GM19328 (cell line): ENCODE measurements around the gene CSNK2A1.
"Not testable (repeated sequence)": the region's sequence is repeated elsewhere in the genome, so short reads cannot be mapped to it uniquely, and the experiment has no call there.

Source experiments
- ATAC-seq: cut with Tn5 transposase; IDR thresholded peaks from one replicate; pipeline ENCODE4 v1.9.1; 2021; ENCODE audit warnings: mild to moderate bottlenecking, moderate library complexity; ENCODE audit not compliant: unreplicated experiment

Gene CSNK2A1

GRCh38 chr20:461254-462198 is 82.1 kb downstream of the CSNK2A1 start:
- peak; percentile 36 for ATAC-seq

GRCh38 chr20:460707-461106 is 82.9 kb downstream of the CSNK2A1 start:
- ATAC-seq, result no peak

- ATAC-seq, result no peak
Measured at GRCh38 chr20:460180-460579, 83.4 kb downstream of the CSNK2A1 start.

- ATAC-seq, result no peak
Measured at GRCh38 chr20:458776-459175, 84.8 kb downstream of the CSNK2A1 start.

DNA sequence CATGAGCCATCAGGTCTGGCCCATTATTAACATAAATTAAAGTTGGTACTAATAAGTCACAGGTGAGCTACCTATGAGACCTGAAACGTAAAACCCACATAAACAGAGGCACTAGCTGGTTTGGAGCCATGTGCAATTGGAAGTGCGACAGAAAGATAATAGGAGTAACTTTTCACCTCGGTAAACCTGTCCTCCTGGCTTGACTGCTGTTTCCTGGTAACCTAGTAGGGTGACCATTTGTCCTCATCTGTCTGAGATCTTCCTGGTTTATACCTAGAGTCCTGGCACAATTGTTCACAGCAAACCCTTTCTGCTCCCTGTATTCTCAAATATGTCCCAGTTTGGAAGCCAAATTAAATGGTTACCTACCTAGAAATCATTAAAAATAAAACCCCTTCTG is 88.6 kb downstream of the CSNK2A1 start:
- ATAC-seq, result no peak

GRCh38 chr20:452021-452420 is 91.6 kb downstream of the CSNK2A1 start:
- not testable (repeated sequence) for ATAC-seq

DNA sequence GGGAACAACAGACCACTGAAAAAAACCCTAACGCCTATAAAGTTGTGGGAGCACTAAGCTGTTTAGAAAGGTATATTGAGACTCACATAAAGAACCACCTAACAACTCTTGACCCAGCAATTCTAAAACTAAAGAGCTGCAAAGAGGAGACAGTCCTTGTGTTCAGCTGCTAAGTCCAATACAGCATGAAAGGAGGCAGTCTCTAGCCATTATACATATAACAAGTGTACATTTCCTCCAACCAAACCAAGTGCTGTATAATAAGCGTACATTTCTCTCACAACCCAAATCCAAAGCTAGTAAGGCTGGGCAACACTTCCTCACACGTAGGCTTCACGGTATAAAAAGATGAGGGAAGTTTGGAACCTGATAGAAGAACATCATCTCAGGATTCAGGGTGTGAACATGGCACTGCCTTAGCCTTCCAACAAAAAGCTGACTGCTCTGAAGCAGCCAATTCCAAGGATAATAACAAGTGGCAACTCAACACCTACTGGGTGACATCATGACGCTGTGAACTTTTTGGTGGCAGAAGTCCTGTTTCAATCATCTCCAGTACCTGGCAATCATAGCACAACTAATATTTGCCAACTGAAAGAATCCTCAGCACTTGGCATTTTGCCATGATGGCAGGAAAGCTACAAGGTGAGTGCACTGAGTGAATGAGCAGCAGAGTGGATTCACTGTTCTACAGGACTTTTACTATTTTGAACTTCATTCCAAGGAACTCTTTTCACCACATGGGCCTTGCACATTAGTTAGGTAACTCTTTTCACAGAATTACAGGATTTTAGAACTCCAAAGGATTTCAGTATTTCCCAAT is 97.9 kb downstream of the CSNK2A1 start:
- ATAC-seq, result no peak

- ATAC-seq, result no peak
Measured at GRCh38 chr20:444862-445426, 98.6 kb downstream of the CSNK2A1 start.

GRCh38 chr20:444117-444516 is 99.5 kb downstream of the CSNK2A1 start:
- ATAC-seq, result no peak

GRCh38 chr20:443223-443775 is 100.3 kb downstream of the CSNK2A1 start:
- ATAC-seq, result no peak

- no peak for ATAC-seq
Measured at GRCh38 chr20:440636-441035, 103.0 kb downstream of the CSNK2A1 start.

DNA sequence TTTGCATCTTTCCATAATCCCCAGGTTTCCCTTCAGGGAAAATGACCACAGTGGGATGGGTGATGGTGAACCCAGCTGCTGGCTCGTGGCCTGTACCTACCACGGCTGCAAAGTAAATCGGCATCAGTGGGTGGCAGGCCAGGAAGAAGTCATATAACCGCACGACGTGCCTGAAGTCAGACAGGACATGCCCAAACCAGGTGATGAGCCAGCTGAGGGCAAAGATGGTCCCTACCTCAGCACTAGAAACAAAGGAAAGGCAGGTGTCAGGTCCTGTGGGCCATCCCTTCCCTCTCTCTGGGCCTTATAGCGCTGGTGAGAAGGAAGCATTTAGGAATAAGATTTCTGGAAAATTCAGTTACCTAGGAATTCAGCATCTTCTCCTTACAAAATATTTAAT is 103.4 kb downstream of the CSNK2A1 start:
- no peak for ATAC-seq

DNA sequence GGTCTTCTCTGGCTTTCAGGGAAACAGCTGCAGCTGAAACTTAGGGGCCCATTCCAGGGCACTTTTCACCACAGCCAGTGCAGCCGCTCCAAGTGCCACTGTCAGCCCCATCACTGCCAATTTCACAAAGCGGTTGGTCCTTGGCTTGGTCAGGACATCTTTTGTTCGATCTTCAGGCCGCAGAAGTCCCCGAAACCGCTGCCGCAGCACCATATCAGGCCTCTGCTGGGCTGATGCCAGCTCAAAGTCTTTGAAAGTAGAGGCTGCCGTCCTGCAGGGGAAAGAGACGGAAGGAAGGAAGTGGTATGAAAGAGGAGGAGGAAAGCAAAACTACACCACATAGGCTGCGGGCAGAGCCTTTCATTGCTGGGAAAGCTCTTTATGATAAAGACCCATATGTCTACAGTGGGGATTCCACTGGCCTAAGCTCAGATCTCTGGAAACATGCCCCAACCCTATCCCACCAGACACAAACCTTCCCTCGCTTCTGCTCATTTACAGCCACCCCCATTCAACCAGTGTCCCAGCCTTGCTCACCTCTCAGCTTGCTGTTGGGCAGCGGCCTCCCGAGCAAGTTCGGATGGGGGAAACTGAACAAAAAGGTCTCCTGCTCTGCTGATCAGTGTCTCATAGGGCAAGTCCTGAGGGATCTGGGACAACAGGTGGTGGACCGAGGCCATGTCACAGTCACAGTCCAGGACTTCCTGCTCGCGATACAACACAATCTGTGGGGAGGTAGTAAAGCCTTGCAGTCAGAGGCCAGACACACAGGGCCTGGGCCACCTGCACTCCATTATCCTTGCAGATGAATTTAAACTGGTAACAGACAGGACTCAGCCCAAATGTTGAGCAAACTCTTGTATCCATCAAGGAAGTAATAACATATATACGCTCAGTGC is 104.8 kb downstream of the CSNK2A1 start:
- no peak for ATAC-seq

DNA sequence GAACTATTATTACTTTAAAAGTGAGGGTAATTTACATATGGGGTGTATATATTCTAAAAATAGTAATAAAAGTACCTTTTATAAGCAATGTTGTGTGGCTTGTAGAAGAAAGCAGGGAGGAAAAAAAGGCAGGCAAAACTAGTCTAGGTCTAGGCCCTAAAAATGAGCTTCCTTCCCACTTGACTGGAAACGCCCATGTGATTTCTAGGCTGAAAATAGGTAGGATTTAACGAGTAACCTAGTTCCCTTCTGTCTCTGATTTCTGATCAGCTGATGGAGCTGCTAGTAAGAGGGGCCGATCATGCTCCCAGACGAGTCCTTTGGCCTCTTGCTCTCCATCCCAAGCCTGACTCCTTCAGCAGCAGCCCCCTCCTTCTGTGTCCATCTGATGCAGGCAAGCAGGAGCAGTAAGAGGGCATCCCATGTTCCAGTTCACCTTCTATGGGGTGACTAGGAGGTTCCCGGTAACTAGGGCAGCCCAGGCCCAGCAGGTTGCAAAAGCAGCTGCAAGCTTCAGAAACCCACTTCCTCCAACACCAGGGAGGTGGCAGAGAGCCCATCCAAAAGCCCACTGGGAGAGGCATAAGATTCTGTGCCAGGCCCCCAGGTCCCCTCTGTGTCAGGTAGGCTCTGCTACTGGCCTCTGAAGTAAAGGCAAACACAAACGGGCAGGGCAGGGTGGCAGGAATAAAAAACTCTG is 105.7 kb downstream of the CSNK2A1 start:
- no peak for ATAC-seq

GRCh38 chr20:436476-436875 is 107.1 kb downstream of the CSNK2A1 start:
- ATAC-seq, result no peak

DNA sequence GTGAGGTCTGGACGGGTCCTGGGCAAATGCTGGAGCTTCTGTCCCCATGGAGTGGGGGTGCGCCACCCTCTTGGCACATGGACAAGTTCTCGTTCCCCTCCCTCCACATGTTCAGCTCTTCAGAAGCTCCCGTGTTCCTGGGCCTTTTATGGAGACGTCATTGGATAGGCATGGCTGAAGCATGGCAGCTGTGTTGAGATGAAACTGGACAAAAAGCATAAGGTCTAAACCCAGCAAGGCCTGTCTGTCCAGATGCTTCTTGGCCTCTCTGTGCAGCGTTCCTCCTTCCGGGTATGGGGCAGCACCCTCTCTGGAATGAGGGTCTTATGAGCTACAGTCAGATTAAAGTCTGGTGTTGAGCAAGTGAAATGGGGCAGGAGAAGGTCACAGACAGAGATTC is 108.0 kb downstream of the CSNK2A1 start:
- no peak for ATAC-seq

DNA sequence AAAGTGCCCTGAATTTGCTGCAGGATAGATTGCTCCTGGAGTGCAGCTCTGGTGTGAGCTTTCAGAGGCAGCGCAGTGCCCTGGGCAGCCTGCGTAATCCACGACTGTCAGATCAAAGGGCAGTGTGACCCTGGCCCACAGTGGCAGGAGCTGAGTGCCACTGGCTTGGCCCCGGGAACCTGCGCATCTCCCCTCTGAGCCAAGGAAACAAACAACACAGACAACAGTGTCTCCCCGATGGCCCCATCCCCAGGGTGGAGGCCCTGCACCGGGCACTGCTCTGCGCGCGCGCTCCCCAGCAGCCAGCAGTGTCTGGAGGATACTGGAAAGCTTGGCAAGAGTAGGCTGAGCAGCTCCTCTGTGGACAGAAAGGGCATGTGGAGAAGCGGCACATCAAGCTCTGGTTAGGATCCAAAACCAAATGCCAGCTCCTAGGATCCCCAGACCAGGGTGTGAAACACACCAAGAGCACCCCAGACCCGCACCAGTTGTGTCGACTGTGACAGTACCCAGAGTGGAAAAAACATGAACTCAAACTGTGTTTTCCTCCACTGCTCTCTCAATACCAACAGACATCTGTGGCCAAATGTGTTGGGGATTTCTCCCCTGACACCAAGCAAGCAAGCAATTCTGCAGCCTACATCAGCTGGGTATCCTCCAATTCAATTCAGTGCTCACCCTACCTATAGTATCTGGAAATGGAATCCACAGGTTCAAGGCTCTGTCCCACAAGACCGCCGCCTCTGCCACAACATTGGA is 108.8 kb downstream of the CSNK2A1 start:
- ATAC-seq, result no peak

GRCh38 chr20:434221-434620 is 109.4 kb downstream of the CSNK2A1 start:
- ATAC-seq, result no peak
